ENCODE measurements around the gene IQCH.

DNA sequence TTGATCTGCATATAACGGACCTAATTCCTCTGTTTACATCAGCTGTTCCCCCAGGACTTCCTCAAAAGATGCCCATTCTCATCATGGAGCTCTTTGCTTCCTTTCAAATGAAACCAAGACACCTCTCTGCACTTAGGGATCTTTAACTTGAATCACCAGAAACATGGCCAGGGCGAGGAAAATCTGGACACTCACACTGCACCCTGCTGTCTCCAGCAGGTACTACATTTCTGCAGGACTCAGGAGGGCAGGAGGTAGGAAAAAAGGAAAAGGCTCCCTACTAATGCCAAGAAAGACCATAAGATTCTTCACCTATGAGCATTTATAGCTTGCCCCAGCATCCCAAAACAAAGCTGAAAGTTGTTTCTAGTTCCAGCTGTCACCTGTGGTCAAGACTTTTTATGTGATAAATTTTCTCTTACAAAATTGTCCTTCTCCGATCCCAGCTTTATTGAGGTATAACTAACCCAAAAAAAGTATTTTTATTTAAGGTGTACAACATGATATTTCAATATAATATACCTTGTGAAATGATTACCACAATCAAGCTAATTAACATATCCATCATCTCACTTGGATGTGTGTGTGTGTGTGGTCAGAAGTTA lies 179.0 kb downstream of the IQCH start:
- TF ChIP-seq, protein P1, sequence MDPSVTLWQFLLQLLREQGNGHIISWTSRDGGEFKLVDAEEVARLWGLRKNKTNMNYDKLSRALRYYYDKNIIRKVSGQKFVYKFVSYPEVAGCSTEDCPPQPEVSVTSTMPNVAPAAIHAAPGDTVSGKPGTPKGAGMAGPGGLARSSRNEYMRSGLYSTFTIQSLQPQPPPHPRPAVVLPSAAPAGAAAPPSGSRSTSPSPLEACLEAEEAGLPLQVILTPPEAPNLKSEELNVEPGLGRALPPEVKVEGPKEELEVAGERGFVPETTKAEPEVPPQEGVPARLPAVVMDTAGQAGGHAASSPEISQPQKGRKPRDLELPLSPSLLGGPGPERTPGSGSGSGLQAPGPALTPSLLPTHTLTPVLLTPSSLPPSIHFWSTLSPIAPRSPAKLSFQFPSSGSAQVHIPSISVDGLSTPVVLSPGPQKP (IDR thresholded peaks at IDR 0.05; ENCODE audit: borderline replicate concordance, low read depth, low read length): no peak
- TF ChIP-seq, protein P2, sequence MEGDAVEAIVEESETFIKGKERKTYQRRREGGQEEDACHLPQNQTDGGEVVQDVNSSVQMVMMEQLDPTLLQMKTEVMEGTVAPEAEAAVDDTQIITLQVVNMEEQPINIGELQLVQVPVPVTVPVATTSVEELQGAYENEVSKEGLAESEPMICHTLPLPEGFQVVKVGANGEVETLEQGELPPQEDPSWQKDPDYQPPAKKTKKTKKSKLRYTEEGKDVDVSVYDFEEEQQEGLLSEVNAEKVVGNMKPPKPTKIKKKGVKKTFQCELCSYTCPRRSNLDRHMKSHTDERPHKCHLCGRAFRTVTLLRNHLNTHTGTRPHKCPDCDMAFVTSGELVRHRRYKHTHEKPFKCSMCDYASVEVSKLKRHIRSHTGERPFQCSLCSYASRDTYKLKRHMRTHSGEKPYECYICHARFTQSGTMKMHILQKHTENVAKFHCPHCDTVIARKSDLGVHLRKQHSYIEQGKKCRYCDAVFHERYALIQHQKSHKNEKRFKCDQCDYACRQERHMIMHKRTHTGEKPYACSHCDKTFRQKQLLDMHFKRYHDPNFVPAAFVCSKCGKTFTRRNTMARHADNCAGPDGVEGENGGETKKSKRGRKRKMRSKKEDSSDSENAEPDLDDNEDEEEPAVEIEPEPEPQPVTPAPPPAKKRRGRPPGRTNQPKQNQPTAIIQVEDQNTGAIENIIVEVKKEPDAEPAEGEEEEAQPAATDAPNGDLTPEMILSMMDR (conservative IDR thresholded peaks at IDR 0.05; ENCODE audit: low read depth, low read length): peak; percentile 77
- TF ChIP-seq POLR2A (IDR thresholded peaks at IDR 0.05; ENCODE audit: low read depth, low read length) (no peak), CEBPB (IDR thresholded peaks at IDR 0.05; ENCODE audit: low read depth, low read length) (no peak), RAD21 (IDR thresholded peaks at IDR 0.05; ENCODE audit: low read length) (peak; percentile 79), MAFK (IDR thresholded peaks at IDR 0.05; ENCODE audit: low read depth, low read length) (no peak), NFE2L2 (IDR thresholded peaks at IDR 0.05; ENCODE audit: low read depth, low read length) (no peak)
